ENCODE measurements around the gene GLT8D2.
A peak's percentile ranks its signal among the peaks of the same experiment; 100 is the strongest.

The GLT8D2 gene, protein sequence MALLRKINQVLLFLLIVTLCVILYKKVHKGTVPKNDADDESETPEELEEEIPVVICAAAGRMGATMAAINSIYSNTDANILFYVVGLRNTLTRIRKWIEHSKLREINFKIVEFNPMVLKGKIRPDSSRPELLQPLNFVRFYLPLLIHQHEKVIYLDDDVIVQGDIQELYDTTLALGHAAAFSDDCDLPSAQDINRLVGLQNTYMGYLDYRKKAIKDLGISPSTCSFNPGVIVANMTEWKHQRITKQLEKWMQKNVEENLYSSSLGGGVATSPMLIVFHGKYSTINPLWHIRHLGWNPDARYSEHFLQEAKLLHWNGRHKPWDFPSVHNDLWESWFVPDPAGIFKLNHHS

DNA sequence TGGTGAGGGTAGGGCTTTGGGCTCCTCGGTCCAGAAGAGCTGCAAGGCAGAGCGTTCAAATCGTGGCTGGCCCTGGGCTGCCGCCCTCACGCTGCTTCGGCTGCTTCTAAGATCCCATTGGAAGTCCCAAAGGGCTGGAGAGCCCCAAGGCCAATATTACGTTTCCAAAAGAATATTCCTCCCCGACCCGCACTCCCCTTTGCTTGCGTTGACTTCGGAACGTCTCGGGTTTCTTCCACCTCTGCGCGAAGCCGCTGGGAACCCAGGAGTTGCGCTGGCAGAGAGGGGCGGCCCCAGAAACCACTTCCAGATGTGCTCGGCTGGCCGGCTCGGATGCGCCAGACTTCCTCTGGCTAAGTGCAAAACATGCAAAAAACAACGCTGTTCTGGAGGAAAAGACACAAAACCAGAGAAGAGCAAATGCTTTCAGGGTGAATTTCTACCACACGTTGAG lies at the start of gene GLT8D2:
GLT8D2 (minus strand) TSS at position 285 of the 454 bp plus-strand sequence. CDS start 30,539 bp downstream, outside the sequence.
- DNase-seq (ENCODE audit: low spot score): no peak

GRCh38 chr12:104097954-104098353 lies 48.0 kb upstream of the GLT8D2 start:
- DNase-seq (ENCODE audit: low spot score): no peak

DNA sequence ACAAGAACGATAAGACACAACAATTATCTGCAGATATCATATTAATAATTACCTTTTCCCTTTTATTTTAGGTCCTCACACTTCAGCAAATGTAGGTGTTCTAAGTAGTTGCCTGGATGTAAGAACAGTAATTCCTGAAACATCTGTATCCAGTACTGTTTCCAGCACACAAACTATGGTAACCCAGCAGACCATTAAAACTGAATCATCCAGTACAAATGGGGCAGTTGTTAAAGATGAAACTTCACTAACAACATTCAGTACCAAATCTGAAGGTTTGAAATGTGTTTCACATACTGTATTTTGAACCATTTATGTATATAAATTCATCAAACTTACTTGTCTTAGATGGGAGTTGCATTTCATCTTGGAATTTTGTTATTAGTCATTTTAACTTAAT lies 45.3 kb upstream of the GLT8D2 start:
- no peak for DNase-seq (ENCODE audit: low spot score)

- no peak for DNase-seq (ENCODE audit: low spot score)
Observed at GRCh38 chr12:104094284-104094683, 44.3 kb upstream of the GLT8D2 start.

- DNase-seq (ENCODE audit: low spot score): no peak
Observed at GRCh38 chr12:104091136-104091535, 41.1 kb upstream of the GLT8D2 start.

- no peak for DNase-seq (ENCODE audit: low spot score)
Observed at GRCh38 chr12:104090685-104091084, 40.7 kb upstream of the GLT8D2 start.

GRCh38 chr12:104083769-104084475 lies 33.9 kb upstream of the GLT8D2 start:
- DNase-seq (ENCODE audit: low spot score): no peak

DNA sequence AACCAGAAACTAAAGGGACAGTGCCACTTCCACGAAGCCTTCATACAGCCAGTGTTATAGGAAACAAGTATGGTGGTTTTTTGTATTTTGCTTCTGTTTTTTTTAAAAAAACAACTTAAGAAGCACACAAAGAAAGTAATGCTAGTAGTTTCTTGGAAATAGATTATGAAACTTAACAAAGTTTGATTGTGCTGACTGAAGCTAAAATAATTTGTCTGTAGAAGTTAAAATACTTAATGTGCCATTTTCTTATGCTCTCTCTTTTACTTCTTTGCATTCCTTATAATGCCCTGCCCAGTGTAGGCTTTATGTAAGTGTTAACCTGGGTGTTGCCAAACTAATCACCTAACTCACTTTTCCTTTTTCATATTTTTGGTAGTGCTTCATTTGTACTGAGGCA lies 30.8 kb upstream of the GLT8D2 start:
- no peak for DNase-seq (ENCODE audit: low spot score)

DNA sequence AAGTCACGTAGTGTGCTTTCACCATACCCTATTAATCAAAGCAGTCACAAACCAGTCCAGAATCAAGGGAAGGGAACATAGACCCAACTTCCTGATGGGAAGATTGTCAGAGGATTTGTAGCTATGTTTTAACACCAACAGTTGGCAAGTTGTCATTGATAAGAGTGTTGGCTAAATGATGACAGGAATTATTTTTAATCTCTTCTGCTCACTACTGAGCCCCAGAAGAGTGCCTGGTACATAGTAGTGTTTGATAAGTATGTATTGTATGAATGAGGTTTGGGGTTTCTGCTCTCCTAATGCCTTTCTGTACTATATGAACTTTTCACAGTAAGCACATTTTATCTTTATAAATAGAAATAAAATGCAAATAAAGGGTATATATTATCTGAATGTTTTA lies 29.0 kb upstream of the GLT8D2 start:
- no peak for DNase-seq (ENCODE audit: low spot score)

- DNase-seq (ENCODE audit: low spot score): no peak
Observed at GRCh38 chr12:104073699-104074098, 23.7 kb upstream of the GLT8D2 start.

DNA sequence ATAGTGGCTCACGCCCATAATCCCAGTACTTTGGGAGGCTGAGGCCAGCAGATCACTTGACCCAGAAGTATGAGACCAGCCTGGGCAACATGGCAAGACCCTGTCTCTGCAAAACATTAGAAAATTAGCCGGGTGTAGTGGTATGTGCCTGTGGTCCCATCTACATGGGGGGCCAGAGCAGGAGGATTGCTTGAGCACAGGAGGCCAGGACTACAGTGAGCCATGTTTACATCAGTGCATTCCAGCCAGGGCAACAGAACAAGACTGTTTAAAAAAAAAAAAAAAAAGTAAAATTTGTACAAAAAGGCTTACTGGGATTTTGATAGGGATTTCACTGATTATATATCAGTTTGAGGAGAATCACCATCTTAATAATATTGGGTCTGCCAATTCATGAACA lies 22.1 kb upstream of the GLT8D2 start:
- DNase-seq (ENCODE audit: low spot score): no peak

DNA sequence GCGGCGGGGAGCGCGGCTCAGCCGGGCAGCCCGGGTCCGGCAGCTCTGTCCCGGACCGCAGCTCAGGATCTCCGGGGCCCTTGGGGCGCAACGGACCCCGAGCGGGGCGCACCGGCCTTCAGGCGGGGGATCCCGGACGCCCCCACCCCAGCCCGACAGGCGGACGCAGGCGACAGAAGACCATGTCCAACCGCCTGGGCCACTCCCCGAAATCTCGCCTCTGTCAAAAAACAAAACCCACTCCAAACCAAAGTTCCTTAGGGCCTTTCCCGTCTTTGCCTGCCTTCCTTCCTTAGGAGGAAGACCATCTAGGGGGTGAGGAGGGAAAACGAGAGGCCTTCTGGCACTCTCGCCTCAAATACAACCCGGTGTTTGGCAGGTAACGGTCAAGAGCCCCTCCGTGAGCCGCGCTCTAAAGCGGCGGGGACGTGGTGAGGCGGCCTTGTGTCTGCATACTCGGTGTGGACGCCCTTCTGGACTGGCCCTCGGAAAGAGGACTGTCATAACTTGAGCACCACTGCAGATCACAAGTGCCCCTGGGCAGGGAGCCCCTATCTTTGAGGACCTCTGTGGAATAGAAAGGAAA lies 14.9 kb upstream of the GLT8D2 start:
- no peak for DNase-seq (ENCODE audit: low spot score)

DNA sequence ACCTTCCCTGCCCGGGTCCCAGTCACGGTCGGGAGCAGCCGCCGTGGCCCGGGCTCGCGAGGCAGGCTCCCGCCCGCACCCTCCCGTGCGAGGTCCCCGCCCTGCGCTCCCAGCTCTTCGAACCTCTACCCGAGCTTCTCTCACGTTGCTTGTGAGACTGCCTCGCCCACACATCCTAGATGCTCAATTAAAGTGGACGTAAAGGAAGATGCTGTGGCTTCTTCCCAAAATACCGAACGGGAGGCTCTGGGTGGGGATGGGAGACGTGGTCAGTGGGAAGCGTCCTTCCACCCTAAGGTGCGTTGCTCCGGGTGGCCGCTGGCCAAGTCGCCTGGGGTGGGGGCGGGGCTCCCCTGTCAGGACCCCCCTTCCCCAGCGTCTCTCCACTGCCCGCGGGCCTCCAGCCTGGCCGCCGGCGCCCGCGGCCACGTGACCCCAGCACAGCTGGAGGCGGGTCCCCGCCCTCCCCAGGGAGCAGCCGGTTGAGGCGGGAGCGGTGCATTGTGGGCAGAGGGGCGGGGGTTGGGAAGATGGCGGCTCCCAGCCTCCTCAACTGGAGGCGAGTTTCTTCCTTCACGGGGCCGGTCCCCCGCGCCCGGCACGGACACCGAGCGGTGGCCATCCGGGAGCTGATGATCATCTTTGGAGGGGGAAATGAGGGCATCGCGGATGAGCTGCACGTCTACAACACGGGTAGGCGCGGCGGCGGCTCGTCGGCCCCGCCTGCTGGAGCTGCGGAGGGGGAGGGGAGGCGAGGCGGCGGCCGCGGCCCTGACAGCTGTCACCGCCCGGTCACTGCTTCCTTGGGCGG lies 14.2 kb upstream of the GLT8D2 start, which contains the start of gene HCFC2:
HCFC2 (plus strand) TSS at position 501 of the 811 bp plus-strand sequence; CDS start at position 531, 30 bp downstream.
- DNase-seq (ENCODE audit: low spot score): peak; percentile 96

GRCh38 chr12:104063712-104064030 lies 13.7 kb upstream of the GLT8D2 start:
- DNase-seq (ENCODE audit: low spot score): no peak

GRCh38 chr12:104060791-104061190 lies 10.8 kb upstream of the GLT8D2 start:
- no peak for DNase-seq (ENCODE audit: low spot score)

- DNase-seq (ENCODE audit: low spot score): no peak
Observed at GRCh38 chr12:104059963-104060362, 10.0 kb upstream of the GLT8D2 start.

- DNase-seq (ENCODE audit: low spot score): no peak
Observed at GRCh38 chr12:104058802-104059201, 8.8 kb upstream of the GLT8D2 start.

DNA sequence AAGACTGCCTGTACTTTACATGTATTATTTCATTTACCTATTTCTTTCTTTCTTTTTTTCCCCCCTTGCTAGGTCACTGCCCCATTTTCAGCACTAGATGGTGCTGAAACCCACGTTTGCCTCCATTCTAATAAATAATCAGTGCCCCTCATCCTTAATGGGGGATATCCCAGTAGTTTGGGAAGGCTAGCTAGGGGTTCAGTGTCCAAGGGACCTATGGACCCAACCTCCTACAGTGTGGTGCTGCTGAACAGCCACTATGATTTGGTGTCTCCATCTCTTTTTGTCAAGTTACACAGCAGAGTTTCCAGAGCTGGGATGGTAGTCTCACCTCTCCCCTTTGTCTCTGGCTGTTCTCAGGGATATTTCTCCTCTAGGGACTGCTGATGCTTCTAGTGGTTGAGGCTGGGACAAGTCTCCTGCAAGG lies 7.8 kb upstream of the GLT8D2 start:
- peak; percentile 32 for DNase-seq (ENCODE audit: low spot score)

GRCh38 chr12:104056419-104056972 lies 6.5 kb upstream of the GLT8D2 start:
- no peak for DNase-seq (ENCODE audit: low spot score)

GRCh38 chr12:104055686-104056388 lies 5.8 kb upstream of the GLT8D2 start:
- no peak for DNase-seq (ENCODE audit: low spot score)

- no peak for DNase-seq (ENCODE audit: low spot score)
Observed at GRCh38 chr12:104054681-104055346, 4.8 kb upstream of the GLT8D2 start.

All from germinal center (tissue), 1 donor.